Right atrium auricular region (tissue), 2 donors: ENCODE measurements around the gene PXMP4. TPM values are rescaled to one million over a fixed set of nuclear protein-coding genes. Genes with fewer than 3 reads are reported as not detected.

ENCODE experiments used
- DNase-seq: peaks from one replicate; pipeline ENCODE4 v3.0.0-alpha.2; 2019; ENCODE audit warnings: low spot score
- H3K27ac ChIP-seq, 2 donors: fragments of 200-600 bp; sonication (generic); 1 replicate in 1 of 2; 2 replicates in 1 of 2; pipeline ENCODE4 v1.5.1; 2016 to 2019
- H3K27me3 ChIP-seq, 2 donors: fragments of 200-600 bp; sonication (generic); one replicate each; pipeline versions ENCODE4 v1.5.1 to v1.6.0; 2017 to 2019
- H3K36me3 ChIP-seq: fragments of 200-600 bp; sonication (generic); one replicate; pipeline ENCODE4 v1.5.1; 2016
- H3K4me1 ChIP-seq, 2 donors: fragments of 200-600 bp; sonication (generic); one replicate each; pipeline versions ENCODE4 v1.5.1 to v1.6.0; 2017 to 2019
- H3K4me3 ChIP-seq, 2 donors: fragments of 200-600 bp; sonication (generic); 1 replicate in 1 of 2; 2 replicates in 1 of 2; pipeline ENCODE4 v1.5.1; 2017 to 2019; ENCODE audit warnings: mild to moderate bottlenecking in 1 of 2, moderate library complexity in 1 of 2
- H3K9me3 ChIP-seq, 2 donors: fragments of 200-600 bp; sonication (generic); one replicate each; pipeline ENCODE4 v1.5.1; 2019
- total RNA-seq, 2 donors: library from RNA; depleted of rRNA; stranded (reverse); fragments of >200 nt; gene quantifications; one replicate each; pipeline ENCODE4 v1.1.0, GENCODE V29; 2016
- TF ChIP-seq, protein P1 (sequence below), 2 donors: fragments of 200-600 bp; sonication (generic); IDR thresholded peaks; one replicate each; pipeline ENCODE4 v1.5.1; 2019; ENCODE audit warnings: antibody characterized with exemption in 2 of 2

PXMP4 gene
- total RNA-seq, 2 donors from 2014 or later = 4.5 to 9.8 TPM

DNA sequence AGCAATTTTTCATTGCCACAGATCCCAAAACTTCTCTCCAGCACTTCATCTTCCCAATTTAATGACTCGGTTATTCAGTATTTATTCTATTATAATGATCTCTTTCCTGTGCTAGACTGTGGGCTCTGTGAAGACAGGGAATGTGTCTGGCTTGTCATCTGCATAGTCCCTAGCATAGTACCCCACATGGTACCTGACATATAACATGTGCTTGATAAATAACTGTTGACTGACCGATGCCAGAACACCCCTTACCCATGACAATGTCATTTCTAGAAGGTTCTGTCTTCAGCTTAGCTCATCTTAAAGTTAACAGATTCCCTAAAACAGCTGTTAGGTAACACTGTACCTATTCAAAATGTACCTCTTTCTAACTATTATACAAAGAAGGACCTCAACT is 3.6 kb downstream of the PXMP4 start:
- H3K4me3 ChIP-seq = no peak overlapping the region
- H3K27me3 ChIP-seq = no peaks in the 10 kb centered on the region
- no peak overlapping the region for H3K27ac ChIP-seq
- no peak for DNase-seq
- TF ChIP-seq, protein P1, sequence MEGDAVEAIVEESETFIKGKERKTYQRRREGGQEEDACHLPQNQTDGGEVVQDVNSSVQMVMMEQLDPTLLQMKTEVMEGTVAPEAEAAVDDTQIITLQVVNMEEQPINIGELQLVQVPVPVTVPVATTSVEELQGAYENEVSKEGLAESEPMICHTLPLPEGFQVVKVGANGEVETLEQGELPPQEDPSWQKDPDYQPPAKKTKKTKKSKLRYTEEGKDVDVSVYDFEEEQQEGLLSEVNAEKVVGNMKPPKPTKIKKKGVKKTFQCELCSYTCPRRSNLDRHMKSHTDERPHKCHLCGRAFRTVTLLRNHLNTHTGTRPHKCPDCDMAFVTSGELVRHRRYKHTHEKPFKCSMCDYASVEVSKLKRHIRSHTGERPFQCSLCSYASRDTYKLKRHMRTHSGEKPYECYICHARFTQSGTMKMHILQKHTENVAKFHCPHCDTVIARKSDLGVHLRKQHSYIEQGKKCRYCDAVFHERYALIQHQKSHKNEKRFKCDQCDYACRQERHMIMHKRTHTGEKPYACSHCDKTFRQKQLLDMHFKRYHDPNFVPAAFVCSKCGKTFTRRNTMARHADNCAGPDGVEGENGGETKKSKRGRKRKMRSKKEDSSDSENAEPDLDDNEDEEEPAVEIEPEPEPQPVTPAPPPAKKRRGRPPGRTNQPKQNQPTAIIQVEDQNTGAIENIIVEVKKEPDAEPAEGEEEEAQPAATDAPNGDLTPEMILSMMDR (IDR thresholded peaks at IDR 0.05) = no peak
- H3K36me3 ChIP-seq = peaks cover 20% of the 10 kb centered on the region
- H3K9me3 ChIP-seq = no peaks in the 10 kb centered on the region
- H3K4me1 ChIP-seq = peaks cover 0 to 12% of the 10 kb centered on the region in 2 donors

DNA sequence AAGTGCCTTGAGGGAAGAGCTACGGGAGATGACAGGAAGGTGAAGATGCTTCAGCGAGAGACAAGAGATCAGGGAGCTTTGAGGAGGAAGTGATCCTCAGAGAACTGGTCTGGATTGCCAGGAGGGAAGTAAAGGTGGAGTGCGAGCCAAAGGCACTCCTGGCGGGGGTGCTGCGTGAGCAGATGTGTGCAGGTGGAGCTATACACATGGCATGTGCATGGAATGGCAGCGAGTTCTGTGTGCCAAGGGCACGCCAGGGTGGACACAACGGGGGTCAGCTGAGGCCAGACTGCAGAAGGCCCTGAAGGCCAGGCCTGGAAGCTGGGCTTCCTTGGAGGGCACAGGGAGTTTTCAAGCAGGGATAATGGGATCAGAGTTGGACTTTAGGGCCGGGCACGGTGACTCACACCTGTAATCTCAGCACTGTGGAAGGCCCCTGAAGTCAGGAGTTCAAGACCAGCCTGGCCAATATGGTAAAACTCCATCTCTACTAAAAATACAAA is 6.2 kb downstream of the PXMP4 start:
- Histone ChIP-seq H3K36me3 (peaks cover 30% of the 10 kb centered on the region), H3K4me1 (peaks cover 0 to 3% of the 10 kb centered on the region in 2 donors), H3K9me3 (no peaks in the 10 kb centered on the region), H3K27ac (no peak overlapping the region), H3K4me3 (no peak overlapping the region), H3K27me3 (no peaks in the 10 kb centered on the region)
- TF ChIP-seq, protein P1 (IDR thresholded peaks at IDR 0.05) = no peak
- no peak for DNase-seq

DNA sequence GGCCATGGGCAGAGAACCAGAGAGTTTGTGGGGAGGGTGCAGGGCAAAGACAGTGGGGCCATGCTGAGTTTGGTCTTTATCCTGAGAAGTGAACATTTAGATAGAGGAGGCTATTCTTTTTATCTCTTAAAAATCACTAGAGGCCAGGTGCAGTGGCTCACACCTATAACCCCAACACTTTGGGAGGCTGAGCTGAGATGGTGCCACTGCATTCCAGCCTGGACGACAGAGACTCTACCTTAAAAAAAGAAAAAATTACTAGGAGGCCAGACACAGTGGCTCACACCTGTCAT is 8.7 kb downstream of the PXMP4 start:
- no peak overlapping the region for H3K27ac ChIP-seq
- no peaks in the 10 kb centered on the region for H3K9me3 ChIP-seq
- H3K4me3 ChIP-seq = no peak overlapping the region
- DNase-seq = no peak
- no peaks in the 10 kb centered on the region for H3K27me3 ChIP-seq
- H3K36me3 ChIP-seq = peaks cover 39% of the 10 kb centered on the region
- no peaks in the 10 kb centered on the region for H3K4me1 ChIP-seq
- TF ChIP-seq, protein P1 (IDR thresholded peaks at IDR 0.05) = no peak

DNA sequence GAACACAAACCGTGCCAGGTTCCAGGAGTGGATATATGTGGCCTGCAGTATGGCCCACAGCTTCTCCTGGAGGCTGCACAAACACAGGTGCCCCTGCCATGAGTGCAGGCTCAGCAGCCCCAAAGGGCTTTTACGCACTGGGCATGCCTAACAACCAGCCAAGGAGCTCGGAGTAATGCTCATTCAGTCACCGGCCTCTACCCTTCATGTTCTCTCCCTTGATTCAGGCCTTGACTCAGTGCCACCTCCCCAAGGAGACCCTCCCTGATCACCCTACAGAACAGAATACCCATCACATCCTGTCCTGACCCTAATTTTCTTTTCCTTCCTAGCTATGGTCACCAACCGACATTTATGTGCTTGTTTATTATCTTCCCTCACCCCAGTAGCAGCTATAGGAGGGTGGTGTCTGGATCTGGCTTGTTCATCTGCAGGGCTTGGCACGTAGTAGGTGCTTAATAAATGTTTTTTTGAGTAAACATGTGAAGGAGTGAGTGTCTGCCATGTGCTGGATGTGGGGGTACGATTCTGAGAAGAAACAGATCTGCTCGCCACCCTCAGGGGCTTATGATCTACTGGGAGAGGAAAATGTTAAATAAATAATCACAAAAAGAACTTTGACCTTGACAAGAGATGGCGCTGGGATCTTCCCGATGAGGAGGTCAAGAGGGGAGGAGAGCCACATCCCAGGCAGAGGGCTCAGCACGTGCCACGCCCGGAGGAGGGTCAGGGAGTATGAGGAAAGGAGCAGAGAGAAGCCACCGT is 9.2 kb downstream of the PXMP4 start:
- DNase-seq = no peak
- Histone ChIP-seq H3K4me3 (no peak overlapping the region), H3K9me3 (no peaks in the 10 kb centered on the region), H3K27me3 (no peaks in the 10 kb centered on the region), H3K36me3 (peaks cover 39% of the 10 kb centered on the region), H3K4me1 (no peaks in the 10 kb centered on the region), H3K27ac (no peak overlapping the region)
- TF ChIP-seq, protein P1 (IDR thresholded peaks at IDR 0.05) = no peak

DNA sequence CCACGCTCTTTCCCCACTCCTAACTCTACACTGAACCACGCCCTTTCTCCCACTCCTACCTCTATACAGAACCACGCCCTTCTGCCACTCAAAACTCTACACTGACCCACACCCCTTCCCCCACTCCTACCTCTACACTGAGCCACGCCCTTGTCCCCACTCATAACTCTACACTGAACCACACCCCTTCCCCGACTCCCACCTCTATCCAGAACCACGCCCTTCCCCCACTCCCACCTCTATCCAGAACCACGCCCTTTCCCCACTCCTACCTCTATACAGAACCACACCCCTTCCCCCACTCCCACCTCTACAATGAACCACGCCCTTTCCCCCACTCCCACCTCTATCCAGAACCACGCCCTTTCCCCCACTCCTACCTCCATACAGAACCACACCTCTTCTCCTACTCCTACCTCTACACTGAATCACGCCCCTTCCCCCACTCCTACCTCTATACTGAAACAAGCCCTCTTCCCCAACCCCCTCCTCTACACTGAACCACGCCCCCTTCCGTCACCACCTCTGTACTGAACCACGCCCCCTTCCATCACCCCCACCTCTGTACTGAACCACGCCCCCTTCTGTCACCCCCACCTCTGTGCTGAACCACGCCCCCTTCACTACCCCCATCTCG is 10.1 kb downstream of the PXMP4 start:
- peaks cover 39% of the 10 kb centered on the region for H3K36me3 ChIP-seq

More for the DNA sequence above, 10.1 kb downstream of the PXMP4 start:
- H3K4me3 ChIP-seq = no peak overlapping the region
- H3K27ac ChIP-seq = no peak overlapping the region
- TF ChIP-seq, protein P1 (IDR thresholded peaks at IDR 0.05) = no peak
- no peak for DNase-seq
- H3K9me3 ChIP-seq = no peaks in the 10 kb centered on the region
- no peaks in the 10 kb centered on the region for H3K4me1 ChIP-seq
- no peaks in the 10 kb centered on the region for H3K27me3 ChIP-seq
